Stromal cell of bone marrow (primary cell): ENCODE results near the gene KDM4B.

Source experiments
- DNase-seq: peaks from one replicate; pipeline ENCODE4 v3.0.0-alpha.2; 2012; ENCODE audit warnings: low read depth

Gene KDM4B

GRCh38 chr19:5035105-5035761 is 66.3 kb downstream of the KDM4B start:
- no peak for DNase-seq

- no peak for DNase-seq
Observed at GRCh38 chr19:5035793-5036697, 67.1 kb downstream of the KDM4B start.

- peak; percentile 12 for DNase-seq
Observed at GRCh38 chr19:5036698-5037563, 68.0 kb downstream of the KDM4B start.

- no peak for DNase-seq
Observed at GRCh38 chr19:5037936-5038335, 69.0 kb downstream of the KDM4B start.

GRCh38 chr19:5038631-5039271 is 69.8 kb downstream of the KDM4B start:
- DNase-seq, result no peak

- no peak for DNase-seq
Observed at GRCh38 chr19:5039642-5040543, 71.0 kb downstream of the KDM4B start.

GRCh38 chr19:5040544-5041167 is 71.7 kb downstream of the KDM4B start:
- no peak for DNase-seq

GRCh38 chr19:5041168-5041912 is 72.4 kb downstream of the KDM4B start:
- DNase-seq, result no peak

GRCh38 chr19:5041913-5042187 is 72.9 kb downstream of the KDM4B start:
- no peak for DNase-seq

- no peak for DNase-seq
Observed at GRCh38 chr19:5042556-5042955, 73.6 kb downstream of the KDM4B start.

GRCh38 chr19:5045029-5045428 is 76.1 kb downstream of the KDM4B start:
- no peak for DNase-seq

GRCh38 chr19:5045956-5046338 is 77.0 kb downstream of the KDM4B start:
- no peak for DNase-seq

- peak; percentile 18 for DNase-seq
Observed at GRCh38 chr19:5046339-5047039, 77.6 kb downstream of the KDM4B start.

- no peak for DNase-seq
Observed at GRCh38 chr19:5047251-5047935, 78.5 kb downstream of the KDM4B start.

- DNase-seq, result peak; percentile 51
Observed at GRCh38 chr19:5048091-5048726, 79.3 kb downstream of the KDM4B start.

GRCh38 chr19:5048727-5049553 is 80.0 kb downstream of the KDM4B start:
- no peak for DNase-seq

GRCh38 chr19:5049561-5049960 is 80.6 kb downstream of the KDM4B start:
- DNase-seq, result no peak
